HG02798 (cell line): ENCODE data around the gene COX14.
A peak's percentile ranks its signal among the peaks of the same experiment; 100 is the strongest.
"Not testable (repeated sequence)": the region's sequence is repeated elsewhere in the genome, so short reads cannot be mapped to it uniquely, and the experiment has no call there.

Experiments
- ATAC-seq: cut with Tn5 transposase; IDR thresholded peaks from one replicate; pipeline ENCODE4 v1.9.1; 2021; ENCODE audit warnings: mild to moderate bottlenecking; ENCODE audit not compliant: unreplicated experiment, poor library complexity

Gene COX14

DNA sequence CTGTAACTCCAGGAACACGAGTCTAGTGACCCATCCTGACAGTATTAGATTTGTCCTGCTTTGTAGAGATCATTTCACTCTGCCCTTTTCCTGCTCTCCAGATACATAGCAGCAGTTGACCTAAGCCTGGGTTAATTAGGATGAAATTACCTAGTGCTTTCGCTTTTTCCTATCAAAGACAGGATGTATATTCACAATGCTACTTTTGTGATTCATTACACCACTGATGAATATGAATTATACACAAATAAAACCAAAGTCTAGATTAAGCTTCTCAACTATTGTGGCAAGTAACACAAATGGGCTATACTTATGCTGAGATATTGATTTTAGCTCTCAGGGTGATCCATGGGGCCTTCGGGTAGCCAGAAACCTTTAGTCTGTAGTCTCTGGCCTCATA lies 37.3 kb downstream of the COX14 start:
- no peak for ATAC-seq

DNA sequence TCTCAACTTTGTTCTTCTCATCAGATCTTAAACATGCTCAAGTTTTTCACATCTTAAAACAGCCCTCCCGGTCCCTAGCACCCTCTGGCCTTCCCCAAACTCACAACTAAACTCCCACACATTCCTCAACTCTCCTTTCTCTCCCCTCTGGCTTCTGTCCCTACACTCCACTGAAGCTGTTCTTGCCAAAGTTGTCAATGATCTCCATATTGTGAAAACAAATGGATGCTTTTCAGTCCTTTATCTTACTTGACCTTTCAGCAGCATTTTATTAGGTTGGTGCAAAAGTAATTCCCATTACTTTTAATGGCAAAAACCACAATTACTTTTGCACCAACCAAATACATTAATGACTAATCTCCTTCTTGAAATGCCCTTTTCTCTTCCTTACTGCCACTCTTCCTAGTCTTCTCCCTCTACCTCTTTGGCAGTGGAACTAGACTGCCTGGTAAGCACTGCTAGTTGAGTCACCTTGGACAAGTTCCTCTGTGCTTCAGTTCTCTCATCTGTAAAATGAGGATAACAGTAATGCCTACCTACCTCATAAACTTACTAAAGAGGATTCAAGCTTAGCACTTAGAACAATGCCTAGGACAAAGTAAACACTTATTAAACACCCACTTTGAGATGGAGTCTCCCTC lies 39.1 kb downstream of the COX14 start:
- ATAC-seq = no peak

DNA sequence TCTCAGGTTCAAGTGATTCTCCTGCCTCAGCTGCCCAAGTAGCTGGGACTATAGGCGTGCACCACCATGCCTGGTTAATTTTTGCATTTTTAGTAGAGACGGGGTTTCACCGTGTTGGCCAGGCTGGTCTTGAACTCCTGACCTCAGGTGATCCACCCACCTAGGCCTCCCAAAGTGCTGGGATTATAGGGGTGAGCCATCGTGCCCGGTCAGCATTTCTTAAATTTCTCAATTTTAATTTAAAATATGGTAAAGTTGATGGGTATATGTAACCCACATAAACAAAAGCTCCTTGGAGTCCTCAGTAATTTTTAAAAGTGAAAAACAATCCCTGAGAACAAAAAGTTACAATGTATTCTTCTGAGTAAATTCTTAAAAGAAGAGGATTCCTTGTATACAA lies 42.9 kb downstream of the COX14 start:
- ATAC-seq = not testable (repeated sequence)

- ATAC-seq = no peak
These were observed 44.6 kb downstream of the COX14 start for GRCh38 chr12:50156641-50157040.

DNA sequence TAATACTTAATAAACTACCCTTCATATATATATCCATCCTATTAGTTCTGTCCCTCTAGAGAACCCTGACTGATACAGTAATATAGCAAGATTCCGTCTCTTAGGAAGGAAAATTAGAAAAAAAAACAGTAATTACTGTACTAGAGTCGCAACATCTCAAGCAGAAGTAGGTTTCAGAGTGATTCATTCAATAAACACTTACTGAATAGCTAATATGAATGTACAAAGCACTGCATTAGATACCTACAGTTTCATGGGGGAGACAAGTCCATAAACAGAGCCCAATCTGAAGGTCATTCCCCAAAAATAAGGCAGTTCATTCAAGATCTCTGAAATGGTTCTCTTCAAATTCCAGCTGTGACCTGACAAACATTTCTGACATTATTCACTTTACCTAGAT lies 45.2 kb downstream of the COX14 start:
- no peak for ATAC-seq

DNA sequence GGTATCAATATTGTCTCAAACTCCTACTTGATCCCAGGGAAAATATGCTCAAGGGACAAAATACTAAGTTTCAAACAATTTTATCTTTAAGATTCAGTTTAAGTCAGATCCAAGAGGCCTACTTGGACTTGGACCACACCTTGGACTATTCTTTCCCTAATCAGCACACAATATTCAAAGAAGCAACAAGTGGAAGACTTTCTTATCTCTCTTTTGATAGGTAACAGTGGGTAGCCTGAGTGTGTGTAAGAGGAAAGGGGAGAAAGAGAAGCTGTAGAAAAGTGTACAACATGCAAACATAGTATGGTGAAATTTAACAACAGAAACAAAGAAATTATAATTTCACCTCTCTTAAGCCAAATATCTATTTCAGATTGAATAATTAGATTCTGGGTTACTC lies 48.6 kb downstream of the COX14 start:
- ATAC-seq = no peak

DNA sequence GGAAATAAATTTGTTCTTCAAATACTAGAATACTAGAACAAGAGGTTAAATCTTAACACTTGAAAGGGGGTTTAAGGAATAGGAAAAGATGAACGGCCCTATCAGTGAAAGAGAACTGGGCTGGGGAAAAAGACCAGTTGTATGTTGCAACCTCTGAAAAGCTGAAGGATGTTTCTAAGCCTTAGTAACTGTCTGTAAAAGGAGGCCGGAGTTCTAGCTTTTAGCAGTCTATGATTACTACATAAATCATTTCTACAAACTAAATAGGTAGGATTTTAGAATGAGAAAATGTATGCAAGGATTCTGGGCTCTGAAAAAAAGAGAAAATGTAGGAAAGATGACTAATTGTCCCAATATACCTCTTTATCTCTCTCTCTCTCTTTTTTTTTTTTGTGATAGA lies 50.2 kb downstream of the COX14 start:
- no peak for ATAC-seq

- no peak for ATAC-seq
These were observed 52.9 kb downstream of the COX14 start for GRCh38 chr12:50164963-50165362.

DNA sequence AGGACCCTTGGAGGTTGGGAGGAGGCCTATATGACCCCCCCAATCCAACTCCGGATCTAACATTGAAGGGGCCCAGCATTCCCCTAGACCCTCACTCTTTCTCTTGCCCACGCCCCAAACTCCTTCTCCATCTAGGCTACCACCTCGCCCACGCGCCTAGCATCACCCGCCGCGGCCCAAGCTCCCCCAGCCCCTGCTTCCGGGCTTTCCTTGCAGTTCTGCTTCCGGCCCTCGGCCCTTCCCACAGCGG lies 54.7 kb downstream of the COX14 start:
- peak; percentile 27 for ATAC-seq

- ATAC-seq = peak; percentile 98
These were observed 55.2 kb downstream of the COX14 start, which contains the start of gene CERS5 for GRCh38 chr12:50167049-50167828. TSS of gene CERS5 (minus strand) at chr12:50167369. CDS start at chr12:50167297, 72 bp downstream.
